HG03108 (cell line): ENCODE data around the gene SNTG2.
"Not testable (repeated sequence)": the region's sequence is repeated elsewhere in the genome, so short reads cannot be mapped to it uniquely, and the experiment has no call there.

Source experiments
- ATAC-seq: cut with Tn5 transposase; IDR thresholded peaks from one replicate; pipeline ENCODE4 v1.9.1; 2021; ENCODE audit warnings: moderate library complexity; ENCODE audit not compliant: unreplicated experiment

The SNTG2 gene

DNA sequence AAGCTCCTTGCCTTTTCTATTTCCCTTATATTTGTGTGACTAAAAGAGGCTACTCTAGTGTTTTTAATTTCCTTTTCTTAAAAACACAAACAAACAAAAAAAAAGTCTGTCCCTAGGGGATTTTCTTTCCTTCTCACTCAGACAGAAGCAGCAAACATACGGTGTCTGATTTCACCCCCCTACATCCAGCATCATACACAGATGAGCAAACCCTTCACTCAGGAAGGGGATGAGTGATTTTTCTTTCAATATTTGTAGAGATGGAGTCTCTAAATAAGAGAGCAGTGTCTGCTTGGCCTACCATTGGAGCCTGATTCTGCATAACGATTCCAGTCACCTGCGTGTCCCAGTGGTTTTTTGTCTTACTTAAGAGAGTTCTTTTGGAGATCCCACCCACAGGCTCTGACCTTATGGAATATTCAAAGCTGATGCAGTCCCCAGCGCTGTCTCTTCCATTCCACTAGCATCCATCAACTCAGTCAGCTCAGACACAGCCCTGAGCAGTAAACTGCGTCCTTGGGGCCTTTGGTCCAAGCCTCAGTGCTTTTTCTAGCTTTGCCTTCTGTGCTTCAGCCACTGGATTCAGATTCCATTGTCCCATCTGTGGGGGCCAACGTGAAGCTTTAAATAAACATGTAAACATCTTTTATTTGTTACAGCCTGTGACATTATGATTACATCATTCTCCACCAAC is 410.1 kb downstream of the SNTG2 start:
- ATAC-seq = no peak

DNA sequence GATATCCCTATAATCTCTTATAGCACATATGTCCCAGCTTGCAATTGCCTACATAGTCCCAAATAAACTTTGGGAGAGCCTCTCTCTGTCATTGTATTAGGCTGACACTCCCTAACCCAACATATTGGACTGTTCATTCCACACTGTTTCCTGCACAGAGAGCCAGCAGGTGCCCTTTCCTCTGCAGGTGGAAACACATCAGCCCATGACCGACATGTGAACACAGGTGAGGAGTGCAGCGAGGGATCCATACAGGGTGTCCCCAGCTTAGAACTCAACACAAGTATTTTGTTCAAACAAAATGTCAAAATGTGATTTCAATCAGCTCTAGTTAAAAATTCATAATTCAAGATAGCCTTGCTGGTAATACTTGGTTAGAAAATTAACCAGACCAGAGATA is 412.7 kb downstream of the SNTG2 start:
- ATAC-seq = no peak

DNA sequence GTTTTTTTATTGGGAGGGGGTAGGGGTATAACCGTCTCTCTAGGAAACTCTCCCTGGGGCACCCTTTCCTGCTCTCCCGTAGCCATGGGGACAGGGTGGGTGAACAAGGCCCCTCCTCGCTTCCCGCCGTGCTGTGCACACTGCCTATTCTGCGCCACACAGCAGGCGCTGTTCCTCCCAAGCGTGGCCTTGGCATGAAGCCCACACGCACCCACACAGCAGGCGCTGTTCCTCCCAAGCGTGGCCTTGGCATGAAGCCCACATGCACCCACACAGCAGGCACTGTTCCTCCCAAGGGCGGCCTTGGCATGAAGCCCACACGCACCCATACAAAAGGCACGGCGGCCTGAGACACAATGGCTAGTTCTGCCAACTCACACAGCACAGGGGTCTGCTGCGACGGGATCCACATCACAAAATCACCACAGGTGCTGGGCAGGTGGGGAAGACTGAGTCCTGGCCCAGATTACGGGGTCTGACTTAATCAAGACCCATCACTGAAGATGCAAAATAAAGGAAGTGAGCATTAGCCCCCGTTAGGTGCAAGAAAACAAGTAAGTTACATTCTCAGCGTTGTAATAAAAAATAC is 416.0 kb downstream of the SNTG2 start:
- no peak for ATAC-seq

DNA sequence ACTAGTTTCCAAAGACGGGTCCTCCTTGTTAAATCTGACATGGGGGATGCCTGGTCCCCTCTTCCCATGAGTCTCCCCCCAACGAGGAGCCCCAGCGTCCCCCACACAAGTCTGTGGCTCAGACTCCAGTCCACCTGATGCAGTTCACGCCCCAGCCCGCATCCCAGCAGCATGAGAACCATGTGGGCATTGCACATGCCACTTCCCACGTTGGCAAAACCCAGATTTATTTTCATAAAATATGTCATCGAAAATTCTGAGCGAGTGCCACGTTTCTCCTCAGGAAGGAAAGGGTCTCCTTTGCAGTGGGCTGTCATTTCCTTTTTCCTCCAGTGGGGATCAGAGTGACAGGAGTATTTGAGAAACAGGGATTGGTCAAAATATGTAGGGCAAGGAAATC is 417.0 kb downstream of the SNTG2 start:
- no peak for ATAC-seq

DNA sequence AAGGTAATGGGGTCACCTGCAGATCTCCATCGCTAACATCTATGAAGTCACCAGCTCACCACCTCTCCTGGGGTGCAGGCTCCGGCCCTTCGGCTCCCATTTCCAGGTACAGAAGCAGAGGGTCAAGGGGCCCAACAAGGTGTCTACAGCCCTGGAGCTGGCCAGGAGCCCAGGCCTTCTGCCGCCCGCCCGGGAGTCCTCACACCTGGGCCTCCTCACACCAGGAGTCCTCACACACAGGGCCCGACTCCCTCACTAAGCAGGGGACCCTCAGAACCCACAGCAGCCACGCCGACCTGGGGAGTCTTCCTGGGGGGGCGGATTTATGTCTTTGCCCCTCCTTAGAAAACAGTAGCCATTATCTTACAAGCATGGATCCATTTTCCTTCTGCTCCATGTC is 419.3 kb downstream of the SNTG2 start:
- ATAC-seq = no peak

DNA sequence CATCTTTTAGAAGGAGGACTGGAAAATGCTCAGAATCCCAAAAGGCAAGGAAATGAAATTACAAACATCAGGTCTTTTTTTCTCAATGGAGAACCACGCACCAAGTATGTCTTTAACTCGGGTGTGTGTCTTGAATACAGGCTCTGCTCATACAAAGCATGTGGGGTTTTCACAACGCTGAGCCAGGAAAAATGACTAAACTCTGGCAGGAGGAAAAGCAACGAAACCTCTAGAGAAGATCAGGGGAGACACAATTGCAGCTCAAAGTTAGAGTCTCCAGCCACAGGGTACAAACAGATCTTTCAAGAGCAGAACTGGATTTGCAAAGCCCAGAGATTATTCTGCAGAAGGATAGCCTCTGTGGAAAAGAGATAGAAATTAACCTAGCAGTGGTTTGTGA is 419.8 kb downstream of the SNTG2 start:
- no peak for ATAC-seq

DNA sequence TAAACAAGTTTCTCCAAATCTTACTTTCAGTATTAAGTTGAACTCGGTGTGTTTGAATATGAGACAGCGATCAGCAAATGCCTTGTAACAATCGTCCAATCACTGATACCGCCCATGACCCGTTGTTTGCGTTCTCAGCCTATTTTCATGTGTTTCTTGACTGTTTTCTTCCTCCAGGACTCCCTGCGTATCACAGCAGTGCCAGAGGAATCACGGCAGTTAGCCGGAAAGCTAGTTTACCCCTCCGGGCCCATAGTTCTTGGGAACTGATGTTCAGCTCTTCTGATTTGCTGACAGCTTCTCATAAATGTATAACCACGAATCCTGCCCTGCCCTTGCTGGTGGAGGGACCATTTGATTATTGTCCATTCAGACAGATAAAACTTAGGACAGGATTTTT is 420.4 kb downstream of the SNTG2 start:
- no peak for ATAC-seq

DNA sequence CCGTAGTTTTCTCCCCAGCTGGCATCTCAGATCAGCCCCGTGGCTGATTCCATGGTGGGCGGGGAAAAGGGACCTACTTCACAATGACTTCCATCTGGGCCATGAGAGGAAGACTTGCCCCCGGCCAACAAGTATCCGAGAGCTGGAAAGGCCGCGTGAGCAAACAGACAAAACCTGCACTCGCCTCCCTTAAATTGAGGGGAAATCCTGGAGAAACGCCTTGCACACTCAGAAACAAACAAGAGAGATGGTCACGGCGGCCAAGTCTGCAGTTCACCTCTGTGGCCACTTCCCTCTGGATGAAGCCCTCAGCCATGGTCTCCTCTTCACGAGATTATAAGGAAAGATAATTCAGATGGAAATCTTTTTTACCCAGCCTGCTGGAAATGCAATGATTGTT is 423.2 kb downstream of the SNTG2 start:
- ATAC-seq = no peak

DNA sequence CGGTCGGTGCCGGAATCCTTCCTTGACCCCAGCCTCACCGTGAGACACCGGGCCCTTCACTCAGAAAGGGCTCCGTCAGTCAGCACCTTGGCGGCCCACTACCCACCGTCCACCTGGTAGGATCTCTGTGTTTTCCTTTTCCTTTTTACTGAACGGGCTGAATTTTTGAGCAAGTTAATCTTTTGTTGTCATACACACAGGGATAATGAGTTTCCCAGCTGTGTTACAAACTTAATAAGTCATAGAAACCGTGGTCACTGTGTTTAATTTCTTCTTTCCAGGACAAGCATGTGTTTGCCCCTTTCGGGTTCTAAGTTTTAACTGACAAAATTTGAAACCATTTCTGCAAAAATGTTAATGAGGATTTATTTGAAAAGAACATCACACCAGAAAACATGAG is 423.6 kb downstream of the SNTG2 start:
- no peak for ATAC-seq

DNA sequence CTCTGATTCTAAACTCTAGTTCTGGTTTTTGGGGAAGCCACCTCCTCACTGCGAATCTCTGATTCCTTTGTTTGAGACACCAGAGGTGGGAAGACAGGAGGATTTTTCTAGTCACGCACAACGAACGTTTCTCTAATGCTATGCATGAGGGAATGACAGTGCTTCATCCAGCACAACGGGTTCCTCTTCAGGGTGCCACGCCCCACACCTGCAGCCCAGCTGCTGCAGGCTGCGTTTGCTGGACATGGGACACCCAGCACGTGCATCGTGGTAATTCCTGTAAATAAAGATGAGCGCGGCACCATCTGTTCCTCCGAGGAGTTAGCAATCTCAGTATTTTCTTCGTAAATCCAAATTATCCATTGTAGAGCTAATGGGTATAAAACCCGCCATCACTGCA is 425.1 kb downstream of the SNTG2 start:
- ATAC-seq = no peak

DNA sequence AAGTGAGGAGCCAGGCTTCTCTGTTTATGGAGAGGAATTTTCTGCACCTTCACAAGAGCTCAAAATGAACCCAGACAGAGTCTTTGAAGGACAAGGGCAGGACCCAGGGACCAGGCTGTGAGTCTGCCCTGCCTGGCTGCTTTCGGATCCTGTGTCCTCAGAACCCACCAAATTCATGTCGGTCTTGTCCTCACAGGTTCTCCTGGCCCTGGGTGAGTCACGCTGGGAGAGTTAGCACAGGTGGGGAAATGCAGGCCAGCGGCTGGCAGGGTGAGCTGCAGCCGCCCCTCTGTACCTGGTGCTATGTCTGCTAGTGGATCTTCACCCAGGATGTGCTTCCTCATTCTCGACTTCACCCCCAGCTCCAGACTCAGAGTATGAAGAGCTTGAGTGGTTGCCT is 426.8 kb downstream of the SNTG2 start:
- no peak for ATAC-seq

DNA sequence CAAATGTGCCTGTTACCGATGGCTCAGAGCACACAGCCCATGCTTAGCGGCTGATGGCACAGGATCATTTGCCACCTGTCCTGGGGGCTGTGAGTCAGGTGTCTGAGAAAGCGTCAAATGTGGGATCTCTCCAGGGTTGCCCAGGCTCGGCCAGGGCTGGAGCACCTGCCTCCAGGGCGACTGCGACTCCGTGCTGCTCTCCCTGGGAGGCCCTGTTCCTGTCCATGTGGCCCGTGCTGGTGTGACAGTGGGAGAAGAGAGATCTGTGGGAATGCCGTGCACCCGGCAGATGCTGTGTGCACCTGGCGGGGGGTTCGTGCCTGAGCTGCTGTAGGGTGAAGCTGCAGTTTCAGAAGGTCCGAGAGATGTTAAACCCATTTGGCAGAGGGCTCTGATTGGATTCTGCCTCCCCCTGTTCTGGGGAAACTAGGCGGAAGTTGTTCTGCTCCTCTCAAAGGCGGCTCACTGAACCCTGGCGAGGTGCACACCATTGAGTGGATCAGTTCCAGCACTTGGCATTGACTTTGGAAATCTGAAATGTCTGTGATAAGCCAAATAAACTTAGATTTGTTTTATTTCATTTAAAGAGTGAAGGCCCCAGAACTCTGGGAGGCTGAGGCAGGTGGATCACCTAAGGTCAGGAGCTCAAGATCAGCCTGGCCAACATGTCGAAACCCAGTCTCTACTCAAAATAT is 428.0 kb downstream of the SNTG2 start:
- ATAC-seq = no peak

DNA sequence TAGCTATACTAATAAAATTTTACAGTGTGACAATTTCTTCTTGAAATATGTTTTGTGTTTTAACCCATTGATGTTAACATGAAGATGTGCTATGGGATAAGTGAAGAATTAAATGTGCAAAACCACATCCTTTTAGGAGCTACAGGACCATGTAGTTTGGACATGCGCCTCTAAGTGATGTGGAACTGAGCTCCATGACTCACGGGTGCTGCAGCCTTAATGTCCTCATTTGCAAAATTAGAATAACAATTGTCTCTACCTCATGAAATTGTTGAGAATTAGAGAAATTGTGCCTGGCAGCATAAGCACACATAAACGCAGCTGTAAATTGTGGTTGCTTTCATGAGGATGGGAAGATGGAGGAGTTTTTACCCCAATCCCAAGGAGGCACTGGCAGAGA is 431.0 kb downstream of the SNTG2 start:
- no peak for ATAC-seq

DNA sequence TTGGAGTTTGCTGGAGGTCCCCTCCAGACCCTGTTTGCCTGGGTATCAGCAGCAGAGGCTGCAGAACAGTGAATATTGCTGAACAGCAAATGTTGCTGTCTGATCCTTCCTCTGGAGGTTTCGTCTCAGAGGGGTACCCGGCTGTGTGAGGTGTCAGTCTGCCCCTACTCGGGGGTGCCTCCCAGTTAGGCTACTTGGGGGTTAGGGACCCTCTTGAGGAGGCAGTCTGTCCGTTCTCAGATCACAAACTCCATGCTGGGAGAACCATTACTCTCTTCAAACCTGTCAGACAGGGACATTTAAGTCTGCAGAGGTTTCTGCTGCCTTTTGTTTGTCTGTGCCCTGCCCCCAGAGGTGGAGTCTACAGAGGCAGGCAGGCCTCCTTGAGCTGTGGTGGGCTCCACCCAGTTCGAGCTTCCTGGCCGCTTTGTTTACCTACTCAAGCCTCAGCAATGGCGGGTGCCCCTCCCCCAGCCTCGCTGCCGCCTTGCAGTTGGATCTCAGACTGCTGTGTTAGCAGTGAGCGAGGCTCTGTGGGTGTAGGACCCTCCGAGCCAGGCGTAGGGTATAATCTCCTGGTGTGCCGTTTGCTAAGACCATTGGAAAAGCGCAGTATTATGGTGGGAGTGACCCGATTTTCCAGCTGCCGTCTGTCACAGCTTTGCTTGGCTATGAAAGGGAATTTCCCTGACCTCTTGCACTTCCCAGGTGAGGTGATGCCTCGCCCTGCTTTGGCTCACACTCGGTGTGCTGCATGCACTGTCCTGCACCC is 437.5 kb downstream of the SNTG2 start:
- ATAC-seq = not testable (repeated sequence)

DNA sequence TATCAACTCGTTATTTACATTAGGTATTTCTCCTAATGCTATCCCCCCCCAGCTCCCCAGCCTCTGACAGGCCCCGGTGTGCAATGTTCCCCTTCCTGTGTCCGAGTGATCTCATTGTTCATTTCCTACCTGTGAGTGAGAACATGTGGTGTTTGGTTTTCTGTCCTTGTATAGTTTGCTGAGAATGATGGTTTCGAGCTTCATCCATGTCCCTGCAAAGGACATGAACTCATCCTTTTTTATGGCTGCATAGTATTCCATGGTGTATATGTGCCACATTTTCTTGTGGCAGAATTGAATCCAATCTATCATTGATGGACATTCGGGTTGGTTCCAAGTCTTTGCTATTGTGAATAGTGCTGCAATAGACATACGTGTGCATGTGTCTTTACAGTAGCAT is 439.5 kb downstream of the SNTG2 start:
- ATAC-seq = not testable (repeated sequence)

DNA sequence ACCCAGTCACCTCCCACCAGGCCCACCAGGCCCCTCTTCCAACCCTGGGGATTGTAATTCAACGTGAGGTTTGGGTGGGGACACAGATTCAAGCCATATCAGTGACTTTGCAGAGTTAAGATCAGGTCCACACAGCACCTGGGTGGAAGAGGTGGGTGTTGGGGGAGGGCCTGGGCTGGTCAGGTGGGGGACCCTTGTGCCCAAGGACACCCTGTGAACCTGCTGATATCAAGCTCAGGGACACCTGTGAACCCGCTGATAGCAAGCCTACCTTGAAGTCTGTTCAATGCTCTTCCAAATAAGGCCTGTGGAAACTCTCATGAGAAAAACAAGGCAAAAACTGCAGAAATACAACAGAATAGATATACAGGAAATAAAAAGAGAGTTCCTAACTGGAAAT is 442.7 kb downstream of the SNTG2 start:
- no peak for ATAC-seq

DNA sequence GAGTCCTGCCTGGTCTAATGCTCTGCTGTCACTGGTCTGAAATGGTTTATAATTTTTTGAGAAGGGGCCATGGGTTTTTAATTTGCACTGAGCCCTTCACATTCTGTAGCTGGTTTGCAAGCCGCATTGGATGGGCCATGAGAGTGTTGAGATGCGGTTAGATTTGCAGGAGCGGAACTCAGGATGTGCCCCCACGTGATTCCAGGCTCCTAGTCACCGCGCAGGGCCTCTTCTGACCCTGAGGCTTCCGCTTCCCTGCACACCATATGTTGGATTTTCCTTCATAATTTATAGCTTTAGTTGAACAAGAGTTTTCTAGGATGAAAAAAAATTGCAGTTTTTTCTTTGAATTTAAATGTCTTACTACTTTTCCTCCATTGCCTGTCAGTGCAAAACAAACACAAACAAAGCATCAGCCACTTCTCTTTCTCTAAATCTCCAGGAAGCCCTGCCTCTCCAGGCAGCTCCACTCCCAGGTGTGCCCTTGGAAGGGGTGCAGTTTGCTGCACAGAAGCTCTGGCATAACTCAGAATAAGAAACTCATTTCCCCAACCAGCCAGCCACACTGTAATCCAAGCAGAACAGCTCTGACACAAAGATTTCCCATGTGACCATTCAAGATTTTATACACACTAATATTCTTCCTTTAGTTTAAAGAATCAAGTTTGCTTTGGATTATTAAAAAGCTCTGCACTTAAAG is 444.2 kb downstream of the SNTG2 start:
- ATAC-seq = no peak

DNA sequence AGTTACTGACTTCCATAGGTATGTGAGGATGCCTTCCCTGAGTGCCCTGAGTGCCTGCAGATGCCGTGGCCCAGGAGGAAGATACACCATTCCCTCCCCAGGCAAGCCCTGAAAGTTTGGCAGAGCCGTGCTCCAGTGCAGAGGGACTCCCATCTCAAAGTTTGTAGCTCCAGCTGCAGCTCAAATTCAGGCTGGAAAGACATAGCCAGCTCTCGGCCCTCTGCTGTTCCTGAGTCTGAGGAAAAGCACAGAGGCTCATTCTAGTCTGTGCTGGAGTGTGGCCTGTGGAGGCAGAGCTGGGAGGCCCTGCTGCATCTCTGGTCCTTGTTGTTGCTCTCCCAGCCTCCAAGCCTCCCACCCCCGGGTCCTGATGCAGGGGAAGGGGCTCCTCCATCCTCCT is 446.7 kb downstream of the SNTG2 start:
- ATAC-seq = no peak

DNA sequence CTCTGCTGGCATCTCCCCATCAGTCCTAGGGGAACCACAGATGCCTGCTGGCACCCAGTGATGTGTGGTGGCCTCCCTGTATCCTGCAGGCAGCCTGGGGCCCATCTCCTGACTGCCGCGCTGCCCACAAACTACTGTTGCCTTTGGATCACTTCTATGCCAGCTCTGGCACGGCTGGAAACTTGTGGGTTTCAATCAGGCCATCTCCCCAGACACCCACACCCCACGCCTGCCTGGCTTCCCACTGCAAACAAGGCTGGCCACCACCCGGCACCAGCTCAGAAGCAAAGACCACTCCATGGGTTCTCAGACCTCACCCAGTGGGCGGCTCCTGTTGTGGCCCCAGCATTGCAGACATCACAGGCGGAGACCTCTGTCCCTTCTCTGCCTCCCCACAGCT is 447.5 kb downstream of the SNTG2 start:
- ATAC-seq = no peak

DNA sequence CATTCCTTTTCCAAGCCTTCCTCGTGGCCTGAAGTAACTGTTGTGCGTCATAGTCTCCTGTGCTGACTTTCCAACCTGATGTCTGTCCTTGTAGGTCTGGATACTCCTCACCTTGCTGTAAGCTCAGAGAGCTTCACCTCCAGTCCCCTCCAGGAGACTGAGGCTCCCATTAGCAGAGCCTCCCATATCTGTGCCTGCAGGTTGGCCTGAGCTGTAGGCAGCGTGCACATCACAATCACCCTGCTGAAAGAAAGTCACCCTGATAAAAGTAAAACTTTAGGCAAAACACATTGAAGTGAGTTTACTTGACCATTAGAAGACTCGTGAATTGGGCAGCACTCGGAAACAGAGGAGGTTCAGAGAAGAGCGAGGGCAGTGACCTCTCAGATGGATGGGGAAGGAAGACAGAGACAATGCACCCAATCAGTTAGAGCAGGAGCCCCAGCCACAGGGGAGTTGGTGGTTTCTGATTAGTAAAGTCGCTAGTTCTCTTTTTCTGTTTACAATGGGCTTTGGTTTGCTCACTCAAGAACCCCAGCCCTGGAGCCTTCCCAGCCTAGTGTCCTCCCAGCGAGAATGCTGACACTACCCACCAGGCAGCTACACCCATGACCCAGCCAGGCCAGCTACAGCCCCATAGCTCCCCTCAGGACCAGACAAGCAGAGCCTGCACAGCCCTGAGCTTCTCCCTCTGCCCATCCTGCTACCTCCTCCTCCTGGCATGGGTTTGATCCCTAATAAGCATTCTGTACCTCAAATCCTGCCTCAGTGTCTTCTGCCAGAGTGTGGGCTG is 450.5 kb downstream of the SNTG2 start:
- ATAC-seq = no peak
